Naive thymus-derived CD8-positive, alpha-beta T cell (primary cell): ENCODE data around the gene RUVBL1. TPM values are rescaled to one million over a fixed set of nuclear protein-coding genes. Genes with fewer than 3 reads are reported as not detected.

ENCODE experiments used
- ATAC-seq, 2 donors: fragments of 150-1000 bp; cut with Tn5 transposase in 1 of 2; sonication (Bioruptor Pico), chemical (Tn5 transposase) in 1 of 2; 1 replicate in 1 of 2; 2 replicates in 1 of 2; pipeline ENCODE4 v1.10.0; 2021; ENCODE audit warnings: mild to moderate bottlenecking in 2 of 2, moderate library complexity in 2 of 2
- POLR2A ChIA-PET: fragments of 350-600 bp; sonication (Branson Sonifier 250); formaldehyde crosslinking; loops from one replicate; lab custom pipeline; 2021; ENCODE audit warnings: antibody characterized with exemption; lab: Charles Lee
- DNase-seq, 10 donors: peaks; one replicate each; pipeline versions ENCODE4 v3.0.0 to v3.0.0-alpha.2; 2020 to 2022
- H3K27ac Mint-ChIP-seq, 10 donors: one replicate each; pipeline ENCODE4 v1.8.0; 2020 to 2022; ENCODE audit warnings: mild to moderate bottlenecking in 10 of 10, mixed read lengths in 10 of 10, moderate library complexity in 4 of 10, inconsistent platforms in 1 of 10
- H3K27me3 Mint-ChIP-seq, 5 donors: one replicate each; pipeline ENCODE4 v1.8.0; 2021 to 2022; ENCODE audit warnings: mixed read lengths in 5 of 5
- H3K36me3 Mint-ChIP-seq, 3 donors: one replicate each; pipeline ENCODE4 v1.8.0; 2020 to 2022; ENCODE audit warnings: mixed read lengths in 3 of 3, mild to moderate bottlenecking in 2 of 3, inconsistent platforms in 1 of 3
- H3K4me1 Mint-ChIP-seq, 4 donors: one replicate each; pipeline ENCODE4 v1.8.0; 2021 to 2022; ENCODE audit warnings: mixed read lengths in 4 of 4
- H3K4me3 Mint-ChIP-seq, 10 donors: one replicate each; pipeline ENCODE4 v1.8.0; 2020 to 2022; ENCODE audit warnings: mild to moderate bottlenecking in 10 of 10, mixed read lengths in 10 of 10, moderate library complexity in 6 of 10, inconsistent platforms in 1 of 10
- H3K9me3 Mint-ChIP-seq, 9 donors: one replicate each; pipeline ENCODE4 v1.8.0; 2020 to 2022; ENCODE audit warnings: mixed read lengths in 9 of 9, mild to moderate bottlenecking in 3 of 9, inconsistent platforms in 1 of 9, moderate library complexity in 1 of 9
- polyA plus RNA-seq, 3 donors: library from polyadenylated mRNA; unstranded; fragments of 300-500 nt; fragmentation: Illumina TruSeq; gene quantifications; one replicate each; pipeline ENCODE4 v1.2.3, GENCODE V29; 2021
- total RNA-seq, 8 experiments: library from RNA in 2 of 8; stranded (reverse) in 2 of 8; gene quantifications; one replicate each; pipeline ENCODE4 v1.2.3 and lab custom pipeline; 2021 to 2026

Gene RUVBL1
- total and polyA plus RNA-seq, 5 experiments from 2014 or later: 26.2 to 66.6 (median 49.5) TPM

DNA sequence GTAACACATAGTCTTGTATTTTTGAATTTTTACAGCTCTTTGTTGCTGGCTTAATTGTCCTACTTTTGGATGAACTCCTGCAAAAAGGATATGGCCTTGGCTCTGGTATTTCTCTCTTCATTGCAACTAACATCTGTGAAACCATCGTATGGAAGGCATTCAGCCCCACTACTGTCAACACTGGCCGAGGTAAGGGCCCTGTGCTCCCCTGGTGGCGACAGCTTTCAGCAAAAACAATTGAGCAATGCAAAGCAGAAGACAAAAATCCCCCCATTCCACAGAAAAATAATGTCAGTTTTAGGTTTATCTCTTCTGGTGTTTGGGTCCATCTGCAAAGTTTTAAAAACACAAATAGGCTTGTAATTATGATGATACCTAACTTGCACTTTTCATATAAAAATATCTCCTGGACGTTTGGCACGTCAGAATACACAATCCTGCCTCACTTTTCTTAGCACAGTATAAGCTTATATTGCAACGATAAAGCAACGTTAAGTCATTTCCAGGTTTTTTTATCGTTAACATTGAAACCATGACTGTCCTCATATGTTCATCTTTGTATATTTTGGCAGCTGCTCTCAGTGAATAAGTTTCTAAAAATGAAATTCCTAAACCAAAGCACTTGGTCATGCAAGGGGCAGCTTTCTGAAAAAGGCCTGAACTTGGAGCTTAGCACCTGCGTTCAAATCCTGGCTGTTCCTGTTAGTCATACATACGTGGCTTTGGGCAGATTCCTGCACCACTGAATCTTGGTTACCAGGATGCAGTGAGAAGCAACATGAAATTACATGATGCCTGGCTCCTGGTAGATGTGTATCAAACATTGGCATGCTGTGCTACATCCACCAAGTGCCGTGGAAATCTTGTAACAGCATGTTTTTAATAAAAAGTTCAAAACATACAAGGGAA, 62.9 kb downstream of the RUVBL1 start:
- DNase-seq: no peak
- Mint-ChIP-seq H3K4me1 (peaks cover 7 to 17% (median 13%) of the 10 kb centered on the region in 4 donors), H3K36me3 (peaks cover 11 to 93% (median 38%) of the 10 kb centered on the region in 3 donors), H3K27ac (peak overlapping the region in 3 of 10 donors; percentile 29 to 63 (median 46)), H3K27me3 (no peaks in the 10 kb centered on the region), H3K9me3 (no peaks in the 10 kb centered on the region), H3K4me3 (no peak overlapping the region)
- POLR2A ChIA-PET: interaction anchor here (1.0 kb wide), 1 partner anchor 8 kb away, joined by 3 read pairs; the partner anchor contains the start of gene SEC61A1
- no peak for ATAC-seq

DNA sequence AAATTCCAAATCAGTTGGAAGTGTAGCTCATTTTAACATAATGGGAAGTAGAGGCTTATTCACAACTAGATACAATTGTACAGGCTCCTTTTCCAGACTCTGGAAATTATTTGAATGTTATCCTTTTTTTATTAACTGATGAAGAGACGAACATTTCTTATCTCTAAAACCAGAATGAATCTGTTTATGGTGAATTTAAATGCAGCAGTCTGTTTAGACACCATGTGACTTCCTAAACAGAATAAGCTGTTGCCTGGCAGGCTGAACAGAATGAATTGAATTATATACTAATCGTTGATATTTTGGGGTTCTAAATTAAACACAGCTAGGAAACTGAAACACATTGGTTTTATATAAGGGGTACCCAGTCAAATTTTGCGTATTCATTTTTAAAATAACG, 67.4 kb downstream of the RUVBL1 start:
- Mint-ChIP-seq H3K27ac (no peak overlapping the region), H3K4me3 (no peak overlapping the region), H3K9me3 (no peaks in the 10 kb centered on the region), H3K36me3 (peaks cover under 1 to 66% (median 19%) of the 10 kb centered on the region in 3 donors), H3K27me3 (no peaks in the 10 kb centered on the region), H3K4me1 (peaks cover 28 to 40% (median 37%) of the 10 kb centered on the region in 4 donors)
- POLR2A ChIA-PET: no interaction called here
- no peak for ATAC-seq
- no peak for DNase-seq

DNA sequence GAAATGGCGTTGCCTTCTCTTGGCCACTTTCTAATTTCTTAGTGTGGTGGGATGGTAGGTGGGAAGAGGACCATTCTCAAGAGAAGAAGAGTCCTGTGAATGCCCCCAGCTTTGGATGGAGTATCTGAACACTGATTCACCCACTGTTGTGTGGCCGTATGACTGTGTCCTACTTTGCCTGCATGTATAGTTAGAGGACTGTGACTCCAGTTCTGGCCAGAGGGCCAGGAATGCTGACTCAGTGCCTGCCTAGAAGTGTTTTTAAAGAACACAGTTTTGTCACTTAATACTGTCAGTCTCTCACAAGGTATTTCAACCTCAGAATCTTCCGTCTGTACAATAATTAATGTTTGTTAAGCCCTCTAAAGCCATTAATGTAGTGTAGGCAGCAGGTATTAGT, 69.2 kb downstream of the RUVBL1 start:
- ATAC-seq (no peak), DNase-seq (no peak)
- H3K4me1 Mint-ChIP-seq: peaks cover 31 to 44% (median 41%) of the 10 kb centered on the region in 4 donors
- POLR2A ChIA-PET: no interaction called here
- peak overlapping the region in 8 of 10 donors; percentile 23 to 98 (median 93) for H3K27ac Mint-ChIP-seq
- H3K4me3 Mint-ChIP-seq: peak overlapping the region in 9 of 10 donors; percentile 93 to 99 (median 96)
- H3K36me3 Mint-ChIP-seq: peaks cover 0 to 48% (median 3%) of the 10 kb centered on the region in 3 donors
- H3K27me3 Mint-ChIP-seq: no peaks in the 10 kb centered on the region
- no peaks in the 10 kb centered on the region for H3K9me3 Mint-ChIP-seq

DNA sequence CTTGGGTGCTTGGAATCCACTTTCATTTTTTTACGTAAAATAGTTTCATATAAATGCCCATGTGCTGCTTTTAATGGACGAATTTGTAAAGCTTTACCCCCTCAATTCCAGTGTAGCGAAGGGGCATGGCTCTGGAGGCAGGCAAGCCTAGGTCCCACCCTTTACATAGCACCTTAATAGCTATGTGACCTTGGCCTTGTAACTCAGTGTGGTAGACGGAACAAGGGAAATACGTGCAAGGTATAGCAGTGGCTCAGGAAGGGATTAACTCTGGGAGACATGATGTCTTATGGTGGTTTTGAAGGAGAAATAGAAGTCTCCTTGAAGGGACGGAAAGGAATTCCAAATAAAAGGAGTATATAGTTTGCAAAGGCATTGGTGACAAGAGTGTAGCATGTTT, 70.0 kb downstream of the RUVBL1 start:
- POLR2A ChIA-PET: no interaction called here
- Mint-ChIP-seq H3K9me3 (no peaks in the 10 kb centered on the region), H3K4me1 (peaks cover 31 to 44% (median 41%) of the 10 kb centered on the region in 4 donors)

DNA sequence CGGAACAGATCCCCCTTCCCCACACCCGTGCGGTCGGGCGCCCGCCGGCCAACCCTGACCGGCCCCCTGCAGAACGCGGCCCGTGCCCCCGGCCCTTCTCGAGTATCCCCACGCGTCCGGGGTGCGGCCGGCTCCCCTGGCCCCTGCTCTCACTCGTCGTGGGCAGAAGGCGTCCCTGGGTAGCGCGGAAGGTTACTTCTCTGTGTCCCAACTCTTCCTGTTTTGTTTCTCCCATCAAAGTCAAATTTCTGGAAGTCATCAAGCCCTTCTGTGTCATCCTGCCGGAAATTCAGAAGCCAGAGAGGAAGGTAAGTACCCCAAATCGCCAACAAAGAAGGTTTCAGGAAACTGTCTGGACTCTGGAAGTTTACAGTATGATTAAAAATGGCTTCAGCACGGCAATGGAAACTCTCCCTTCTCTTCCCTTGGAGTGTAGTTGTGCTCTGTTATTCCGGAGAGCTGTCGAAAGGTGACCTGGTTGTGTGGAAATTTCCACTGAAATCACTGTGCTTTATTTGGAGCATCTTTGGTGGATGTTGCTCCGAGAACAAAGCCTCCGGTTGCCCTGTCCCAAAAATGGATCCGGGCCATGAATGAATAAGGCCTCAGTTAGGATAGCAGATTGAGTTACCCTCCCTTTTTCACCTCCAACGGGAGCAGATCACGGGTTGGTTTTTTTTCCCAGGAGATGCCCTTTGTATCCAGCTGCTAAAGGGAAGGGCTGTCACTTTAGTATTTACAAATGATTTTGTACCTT, 70.8 kb downstream of the RUVBL1 start:
- Mint-ChIP-seq H3K9me3 (no peaks in the 10 kb centered on the region), H3K27ac (peak overlapping the region; percentile 91 to 98 (median 96)), H3K4me3 (peak overlapping the region; percentile 90 to 99 (median 96)), H3K27me3 (no peaks in the 10 kb centered on the region), H3K4me1 (peaks cover 31 to 43% (median 41%) of the 10 kb centered on the region in 4 donors), H3K36me3 (peaks cover 0 to 36% (median under 1%) of the 10 kb centered on the region in 3 donors)
- peak in 1 of 10 donors; percentile 21 for DNase-seq
- POLR2A ChIA-PET: interaction anchor here (0.6 to 1.9 kb wide), 5 partner anchors 8 to 826 kb away, joined by 3 to 5 read pairs (median 3); partner anchors contain the start of genes ACAD9 and TPRA1
- ATAC-seq: no peak

More for the DNA sequence above, 70.0 kb downstream of the RUVBL1 start:
- H3K36me3 Mint-ChIP-seq: peaks cover 0 to 41% (median 3%) of the 10 kb centered on the region in 3 donors
- H3K27me3 Mint-ChIP-seq: no peaks in the 10 kb centered on the region
- H3K27ac Mint-ChIP-seq: peak overlapping the region; percentile 23 to 98 (median 95)
- DNase-seq (no peak), ATAC-seq (no peak)
- peak overlapping the region; percentile 90 to 99 (median 96) for H3K4me3 Mint-ChIP-seq

DNA sequence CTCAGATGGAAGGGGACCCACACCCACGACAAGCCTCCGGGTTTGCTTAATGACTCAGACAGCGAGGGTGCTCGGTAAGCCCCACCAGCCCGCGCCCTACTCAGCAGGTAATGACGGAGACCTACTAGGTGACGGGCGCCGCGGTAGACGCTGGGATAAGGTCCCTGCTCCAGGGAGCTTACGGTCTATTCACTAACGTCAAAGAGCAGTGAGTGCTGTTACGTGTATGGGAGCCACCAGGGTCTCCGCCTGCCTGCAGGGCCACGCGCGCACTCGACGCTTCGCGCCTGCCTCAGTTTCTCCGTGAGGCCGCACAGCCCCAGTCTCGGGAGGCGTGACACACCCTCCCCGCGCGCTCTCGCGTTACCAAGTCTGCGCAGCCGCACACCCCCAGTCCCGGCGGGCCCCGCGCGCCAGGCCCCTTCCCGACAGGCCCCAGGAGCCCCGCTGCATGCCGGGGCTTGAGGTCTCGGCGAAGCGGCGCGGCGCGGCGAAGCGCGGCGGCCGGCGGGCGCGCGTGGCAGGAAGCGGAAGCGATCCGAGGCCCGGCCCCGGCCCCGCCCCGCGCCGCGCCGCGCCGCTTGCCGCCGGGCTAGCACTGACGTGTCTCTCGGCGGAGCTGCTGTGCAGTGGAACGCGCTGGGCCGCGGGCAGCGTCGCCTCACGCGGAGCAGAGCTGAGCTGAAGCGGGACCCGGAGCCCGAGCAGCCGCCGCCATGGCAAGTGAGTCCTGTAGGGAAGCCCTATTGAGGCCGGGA, 71.6 kb downstream of the RUVBL1 start, which contains the start of gene SEC61A1:
SEC61A1 (plus strand) TSS at position 601 of the 758 bp plus-strand sequence; CDS start at position 717, 116 bp downstream.
- DNase-seq: peak; percentile 91 to 96 (median 94)
- H3K4me1 Mint-ChIP-seq: peaks cover 30 to 42% (median 41%) of the 10 kb centered on the region in 4 donors
- H3K9me3 Mint-ChIP-seq: no peaks in the 10 kb centered on the region
- POLR2A ChIA-PET: interaction anchor here (0.6 to 1.9 kb wide), 6 partner anchors 9 to 827 kb away, joined by 3 to 5 read pairs (median 4); partner anchors contain the start of genes ACAD9, RUVBL1 and TPRA1
- peak within 1 kb of the TSS; percentile 90 to 99 (median 96) for H3K4me3 Mint-ChIP-seq
- H3K27me3 Mint-ChIP-seq: peaks cover 0 to 2% (median 0%) of the 10 kb centered on the region in 5 donors
- peak within 1 kb of the TSS; percentile 91 to 98 (median 96) for H3K27ac Mint-ChIP-seq
- H3K36me3 Mint-ChIP-seq: peaks cover 0 to 28% (median 0%) of the 10 kb centered on the region in 3 donors
- peak; percentile 94 for ATAC-seq

DNA sequence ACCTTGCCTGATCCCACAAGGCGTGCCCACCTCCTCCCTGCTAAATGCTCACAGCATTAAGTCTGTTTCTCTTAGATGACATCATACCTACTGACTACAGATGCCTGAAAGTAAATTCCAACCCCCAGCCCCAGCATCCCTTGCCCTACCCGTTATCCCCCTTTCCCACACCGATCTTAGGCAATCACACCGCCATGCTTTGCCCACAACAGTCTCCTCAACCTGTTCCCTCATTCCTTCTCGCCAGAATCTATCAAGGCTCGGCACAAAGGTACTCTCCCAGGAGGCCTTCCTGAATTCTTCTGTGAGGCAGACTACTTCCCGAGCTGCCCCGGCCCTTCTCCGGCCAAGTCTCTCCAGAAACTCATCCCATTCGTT, 72.2 kb downstream of the RUVBL1 start:
- H3K4me1 Mint-ChIP-seq: peaks cover 30 to 42% (median 41%) of the 10 kb centered on the region in 4 donors
- peaks cover 0 to 24% (median 0%) of the 10 kb centered on the region in 3 donors for H3K36me3 Mint-ChIP-seq
- H3K27me3 Mint-ChIP-seq: peaks cover 0 to 6% (median 2%) of the 10 kb centered on the region in 5 donors
- H3K4me3 Mint-ChIP-seq: peak overlapping the region; percentile 88 to 96 (median 92)
- peak overlapping the region; percentile 88 to 98 (median 92) for H3K27ac Mint-ChIP-seq
- ATAC-seq (no peak), DNase-seq (no peak)
- POLR2A ChIA-PET: interaction anchor here (1.1 to 1.9 kb wide), 3 partner anchors 24 to 461 kb away, joined by 3 to 5 read pairs (median 5); partner anchors contain the start of genes RUVBL1 and TPRA1
- H3K9me3 Mint-ChIP-seq: no peaks in the 10 kb centered on the region

DNA sequence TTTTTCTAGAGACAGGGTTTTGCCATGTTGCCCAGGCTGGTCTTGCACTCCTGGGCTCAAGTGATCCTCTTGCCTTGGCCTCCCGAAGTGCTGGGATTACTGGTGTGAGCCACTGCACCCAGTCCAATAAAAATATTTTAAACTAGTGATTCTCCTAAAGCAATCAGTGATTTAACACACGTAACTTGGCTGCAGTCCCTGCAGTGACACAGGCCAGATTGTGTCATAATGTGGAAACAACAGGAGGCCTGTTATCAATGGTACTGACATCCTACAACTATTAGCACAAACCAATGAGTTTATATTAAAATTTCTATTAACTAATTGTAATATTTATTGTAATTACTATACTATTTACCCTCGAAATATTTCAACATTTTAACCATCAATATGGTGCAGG, 73.0 kb downstream of the RUVBL1 start:
- Mint-ChIP-seq H3K4me1 (peaks cover 27 to 40% (median 39%) of the 10 kb centered on the region in 4 donors), H3K36me3 (peaks cover 0 to 15% (median 0%) of the 10 kb centered on the region in 3 donors), H3K9me3 (no peaks in the 10 kb centered on the region), H3K27ac (peak overlapping the region in 2 of 10 donors; percentile 97 to 98), H3K4me3 (peak overlapping the region in 6 of 10 donors; percentile 89 to 94 (median 92)), H3K27me3 (peaks cover 2 to 13% (median 7%) of the 10 kb centered on the region in 5 donors)
- DNase-seq (no peak), ATAC-seq (no peak)
- POLR2A ChIA-PET: interaction anchor here (1.6 kb wide), 1 partner anchor 73 kb away, joined by 5 read pairs; the partner anchor contains the start of gene RUVBL1

DNA sequence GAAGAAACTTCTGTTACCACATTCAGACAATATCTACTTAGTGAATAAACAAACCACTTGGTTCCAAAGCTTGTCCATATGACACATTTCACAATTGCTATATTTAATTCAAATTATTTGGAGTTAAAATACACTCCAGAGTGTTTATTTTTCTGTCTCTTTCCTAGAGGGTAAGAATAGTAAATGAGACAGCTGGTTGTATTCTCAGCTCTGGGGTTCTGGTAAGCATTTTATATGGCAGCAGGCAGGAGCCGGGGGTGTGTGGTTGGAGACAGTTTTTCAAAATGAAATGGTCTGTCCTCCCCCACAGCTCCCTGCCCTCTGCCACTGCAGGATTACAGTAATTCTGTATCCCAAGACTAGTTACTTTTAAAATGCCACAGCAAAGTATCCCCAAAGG, 82.3 kb downstream of the RUVBL1 start:
- POLR2A ChIA-PET: no interaction called here
- Mint-ChIP-seq H3K27me3 (peaks cover 5 to 25% (median 10%) of the 10 kb centered on the region in 5 donors), H3K4me1 (no peaks in the 10 kb centered on the region), H3K9me3 (no peaks in the 10 kb centered on the region), H3K36me3 (no peaks in the 10 kb centered on the region), H3K4me3 (no peak overlapping the region), H3K27ac (no peak overlapping the region)
- DNase-seq (no peak), ATAC-seq (no peak)

DNA sequence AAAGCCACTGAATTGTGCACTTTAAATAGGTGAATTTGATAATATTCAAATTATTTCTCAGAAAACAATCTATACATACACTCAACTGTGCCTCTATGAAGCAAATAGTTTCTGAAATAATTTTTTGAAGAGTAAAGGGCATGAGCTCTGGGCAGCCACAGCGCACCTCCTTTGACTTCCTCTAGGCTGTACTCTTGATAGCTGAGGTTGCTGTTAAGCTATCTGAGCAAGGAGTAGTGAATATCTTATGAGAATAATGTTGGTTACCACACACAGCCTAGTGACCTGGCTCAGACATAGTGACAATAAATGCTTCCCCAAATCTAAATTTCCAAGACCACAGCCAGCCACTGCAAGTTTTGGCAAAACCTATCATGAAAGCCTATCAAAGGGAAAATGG, 83.0 kb downstream of the RUVBL1 start:
- Mint-ChIP-seq H3K27ac (no peak overlapping the region), H3K4me1 (no peaks in the 10 kb centered on the region), H3K27me3 (peaks cover 5 to 21% (median 9%) of the 10 kb centered on the region in 5 donors), H3K9me3 (no peaks in the 10 kb centered on the region), H3K4me3 (no peak overlapping the region), H3K36me3 (no peaks in the 10 kb centered on the region)
- POLR2A ChIA-PET: no interaction called here
- DNase-seq (no peak), ATAC-seq (no peak)

DNA sequence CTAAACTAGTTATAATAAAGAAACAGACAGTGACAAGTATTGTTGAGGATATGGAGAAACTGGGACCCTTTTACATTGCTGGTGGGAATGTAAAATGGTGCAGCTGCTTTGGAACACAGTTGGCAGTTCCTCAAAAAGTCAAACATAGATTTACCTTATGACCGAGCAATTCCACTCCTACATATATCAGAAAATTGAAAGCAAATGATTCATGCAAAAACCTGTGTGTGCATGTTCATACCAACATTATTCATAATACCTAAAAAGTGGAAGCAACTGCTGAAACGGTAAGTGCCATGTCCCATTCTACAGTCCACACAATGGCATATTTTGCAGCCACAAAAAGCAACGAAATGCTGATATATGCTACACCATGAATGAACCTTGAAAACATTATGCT, 83.6 kb downstream of the RUVBL1 start:
- no peaks in the 10 kb centered on the region for H3K36me3 Mint-ChIP-seq
- H3K9me3 Mint-ChIP-seq: no peaks in the 10 kb centered on the region
- H3K27me3 Mint-ChIP-seq: peaks cover 4 to 21% (median 9%) of the 10 kb centered on the region in 5 donors
- POLR2A ChIA-PET: no interaction called here
- ATAC-seq (no peak), DNase-seq (no peak)
- no peaks in the 10 kb centered on the region for H3K4me1 Mint-ChIP-seq
- no peak overlapping the region for H3K4me3 Mint-ChIP-seq
- H3K27ac Mint-ChIP-seq: no peak overlapping the region
